Measurements from ENCODE around the gene ETS1.

Gene ETS1

GRCh38 chr11:128592454-128592853 lies 5.1 kb upstream of the ETS1 start:
- DNase-seq: no peak

GRCh38 chr11:128590587-128590986 lies 3.2 kb upstream of the ETS1 start:
- no peak for DNase-seq

GRCh38 chr11:128589998-128590397 lies 2.6 kb upstream of the ETS1 start:
- DNase-seq: no peak

- no peak for DNase-seq
Measured at GRCh38 chr11:128588093-128588492, 735 bp upstream of the ETS1 start.

GRCh38 chr11:128586689-128587088 lies 669 bp downstream of the ETS1 start:
- DNase-seq: no peak

GRCh38 chr11:128585498-128586238 lies 1.7 kb downstream of the ETS1 start:
- DNase-seq: no peak

GRCh38 chr11:128584253-128584652 lies 3.1 kb downstream of the ETS1 start:
- DNase-seq: no peak

- no peak for DNase-seq
Measured at GRCh38 chr11:128582496-128583366, 4.6 kb downstream of the ETS1 start.

- DNase-seq: no peak
Measured at GRCh38 chr11:128581561-128582272, 5.6 kb downstream of the ETS1 start.

GRCh38 chr11:128580612-128581011 lies 6.7 kb downstream of the ETS1 start:
- no peak for DNase-seq

- no peak for DNase-seq
Measured at GRCh38 chr11:128579798-128580504, 7.4 kb downstream of the ETS1 start.

GRCh38 chr11:128576555-128576954 lies 10.8 kb downstream of the ETS1 start:
- no peak for DNase-seq

- no peak for DNase-seq
Measured at GRCh38 chr11:128575961-128576350, 11.4 kb downstream of the ETS1 start.

GRCh38 chr11:128575174-128575960 lies 12.0 kb downstream of the ETS1 start:
- no peak for DNase-seq

GRCh38 chr11:128574576-128575011 lies 12.8 kb downstream of the ETS1 start:
- no peak for DNase-seq

GRCh38 chr11:128573638-128574037 lies 13.7 kb downstream of the ETS1 start:
- DNase-seq: no peak

GRCh38 chr11:128572965-128573364 lies 14.4 kb downstream of the ETS1 start:
- no peak for DNase-seq

- DNase-seq: no peak
Measured at GRCh38 chr11:128570632-128571031, 16.7 kb downstream of the ETS1 start.

GRCh38 chr11:128569291-128569690 lies 18.1 kb downstream of the ETS1 start:
- no peak for DNase-seq

- no peak for DNase-seq
Measured at GRCh38 chr11:128568166-128568778, 19.1 kb downstream of the ETS1 start.

- DNase-seq: no peak
Measured at GRCh38 chr11:128567130-128567529, 20.2 kb downstream of the ETS1 start.

- DNase-seq: no peak
Measured at GRCh38 chr11:128565881-128566280, 21.5 kb downstream of the ETS1 start.
